GM12864 (cell line): Measurements from ENCODE around the gene CSDE1.

ENCODE experiments used
- DNase-seq: peaks from one replicate; pipeline ENCODE4 v3.0.0-alpha.2; 2011; ENCODE audit warnings: low read depth
- H3K4me3 ChIP-seq: 2 replicates; pipeline ENCODE4 v1.5.1; 2011; ENCODE audit warnings: mild to moderate bottlenecking, low read depth, low read length, control low read depth
- TF ChIP-seq, protein P1 (sequence below): IDR thresholded peaks from 2 replicates; pipeline ENCODE4 v1.5.1; 2011; ENCODE audit warnings: low read depth, mild to moderate bottlenecking, moderate library complexity, low read length, control low read depth, inconsistent platforms; ENCODE audit errors: missing control alignments

Gene CSDE1

DNA sequence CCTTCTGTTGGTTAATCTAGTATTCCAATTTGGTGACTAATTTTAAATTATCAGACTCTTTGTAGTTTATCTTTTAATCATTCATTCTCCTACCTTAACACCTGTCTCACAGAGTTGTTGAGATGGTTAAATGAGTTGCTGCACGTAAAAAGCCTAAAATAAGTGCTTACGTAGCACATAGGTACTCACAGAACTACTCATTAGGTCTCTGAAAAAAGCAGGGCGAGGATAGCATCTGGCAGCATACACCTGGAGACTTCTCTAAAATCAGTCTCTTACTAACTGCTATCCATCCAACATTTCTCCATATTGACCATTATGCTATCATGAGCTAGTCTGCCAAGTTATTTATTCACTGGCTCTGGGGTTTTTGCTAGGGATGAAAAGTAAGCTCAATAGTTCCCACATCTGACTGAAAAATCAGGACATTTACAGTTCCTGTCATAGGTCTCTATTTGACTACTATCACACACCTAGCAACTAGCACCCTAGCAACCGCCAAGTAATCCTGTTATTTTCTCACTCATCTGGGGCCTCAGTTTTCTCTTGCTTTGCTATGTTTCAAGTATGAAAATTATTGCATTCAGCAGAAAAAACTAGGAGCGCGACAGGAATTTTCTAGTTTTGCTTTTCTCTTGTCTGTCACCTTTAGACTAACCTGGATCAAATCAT, 11.2 kb downstream of the CSDE1 start:
- DNase-seq: no peak
- no peak overlapping the region for H3K4me3 ChIP-seq
- TF ChIP-seq, protein P1, sequence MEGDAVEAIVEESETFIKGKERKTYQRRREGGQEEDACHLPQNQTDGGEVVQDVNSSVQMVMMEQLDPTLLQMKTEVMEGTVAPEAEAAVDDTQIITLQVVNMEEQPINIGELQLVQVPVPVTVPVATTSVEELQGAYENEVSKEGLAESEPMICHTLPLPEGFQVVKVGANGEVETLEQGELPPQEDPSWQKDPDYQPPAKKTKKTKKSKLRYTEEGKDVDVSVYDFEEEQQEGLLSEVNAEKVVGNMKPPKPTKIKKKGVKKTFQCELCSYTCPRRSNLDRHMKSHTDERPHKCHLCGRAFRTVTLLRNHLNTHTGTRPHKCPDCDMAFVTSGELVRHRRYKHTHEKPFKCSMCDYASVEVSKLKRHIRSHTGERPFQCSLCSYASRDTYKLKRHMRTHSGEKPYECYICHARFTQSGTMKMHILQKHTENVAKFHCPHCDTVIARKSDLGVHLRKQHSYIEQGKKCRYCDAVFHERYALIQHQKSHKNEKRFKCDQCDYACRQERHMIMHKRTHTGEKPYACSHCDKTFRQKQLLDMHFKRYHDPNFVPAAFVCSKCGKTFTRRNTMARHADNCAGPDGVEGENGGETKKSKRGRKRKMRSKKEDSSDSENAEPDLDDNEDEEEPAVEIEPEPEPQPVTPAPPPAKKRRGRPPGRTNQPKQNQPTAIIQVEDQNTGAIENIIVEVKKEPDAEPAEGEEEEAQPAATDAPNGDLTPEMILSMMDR: no peak

DNA sequence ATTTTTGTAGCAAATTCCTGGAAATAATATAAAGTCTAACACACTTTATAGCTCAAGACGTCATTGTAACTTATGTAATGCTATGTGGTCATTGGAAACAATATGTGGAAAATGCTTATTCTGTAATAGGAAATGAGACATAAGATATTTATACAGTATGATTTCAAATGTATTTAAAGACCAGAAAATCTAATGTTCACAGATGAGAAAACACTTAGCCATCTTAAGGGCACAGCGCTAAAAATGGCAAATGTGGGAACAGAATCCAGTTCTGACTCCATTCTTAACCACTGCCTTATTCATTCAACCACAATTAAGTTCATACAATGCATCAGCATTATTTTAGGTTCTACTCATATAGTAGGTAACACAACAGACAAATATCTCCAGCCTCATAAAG, 12.5 kb downstream of the CSDE1 start:
- TF ChIP-seq, protein P1: no peak
- DNase-seq: no peak
- H3K4me3 ChIP-seq: no peak overlapping the region

DNA sequence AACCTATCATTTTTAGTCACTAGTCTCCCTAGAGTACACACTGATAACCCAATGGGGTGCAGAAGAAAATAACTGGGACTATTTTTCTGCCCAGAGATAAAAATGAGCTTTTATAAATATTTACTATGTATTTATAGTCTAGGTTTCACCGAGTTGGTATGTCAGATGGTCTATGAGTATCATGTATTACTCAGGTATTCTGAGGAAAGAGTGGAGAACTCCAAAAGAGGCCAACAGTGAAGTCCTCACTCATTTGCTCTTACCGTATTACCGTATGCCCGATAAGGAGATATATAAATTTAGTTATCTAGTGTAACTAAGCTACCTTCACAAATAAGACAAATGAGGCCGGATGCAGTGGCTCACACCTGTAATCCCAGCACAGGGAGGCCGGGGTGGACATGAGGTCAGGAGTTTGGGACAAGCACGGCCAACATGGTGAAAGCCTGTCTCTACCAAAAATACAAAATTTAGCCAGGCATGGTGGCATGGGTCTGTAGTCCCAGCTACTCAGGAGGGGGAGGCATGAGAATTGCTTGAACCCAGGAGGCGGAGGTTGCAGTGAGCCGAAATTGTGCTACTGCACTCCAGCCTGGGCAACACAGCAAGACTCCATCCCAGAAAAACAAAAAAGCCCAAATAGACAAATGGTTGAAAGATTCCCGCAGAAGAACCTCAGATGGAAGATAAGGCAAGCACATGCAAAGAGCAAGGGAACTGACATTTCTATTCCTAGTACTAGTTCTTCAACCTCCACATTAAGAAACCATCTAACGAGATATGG, 15.6 kb downstream of the CSDE1 start:
- TF ChIP-seq, protein P1: no peak
- no peak for DNase-seq

DNA sequence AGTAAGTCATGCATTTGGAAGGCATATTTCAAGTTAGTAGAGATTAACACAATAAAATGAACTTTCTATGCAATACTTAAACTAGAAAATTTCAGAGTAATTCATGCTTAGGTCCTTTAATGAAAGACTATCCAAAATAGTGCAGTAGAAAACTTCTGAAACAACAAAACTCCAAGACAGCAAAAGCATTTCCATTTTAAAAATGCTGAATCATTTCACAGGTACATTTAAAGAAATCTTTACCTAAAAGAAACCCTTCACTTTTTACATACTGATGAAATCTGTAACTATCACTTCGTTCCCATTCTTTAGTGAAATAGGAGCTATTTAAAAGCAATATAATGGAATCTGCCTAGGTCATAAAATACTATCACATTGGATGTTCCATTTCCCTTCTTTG, 17.5 kb downstream of the CSDE1 start:
- TF ChIP-seq, protein P1: no peak
- no peak overlapping the region for H3K4me3 ChIP-seq
- no peak for DNase-seq

More for the DNA sequence above, 15.6 kb downstream of the CSDE1 start:
- H3K4me3 ChIP-seq: no peak overlapping the region

DNA sequence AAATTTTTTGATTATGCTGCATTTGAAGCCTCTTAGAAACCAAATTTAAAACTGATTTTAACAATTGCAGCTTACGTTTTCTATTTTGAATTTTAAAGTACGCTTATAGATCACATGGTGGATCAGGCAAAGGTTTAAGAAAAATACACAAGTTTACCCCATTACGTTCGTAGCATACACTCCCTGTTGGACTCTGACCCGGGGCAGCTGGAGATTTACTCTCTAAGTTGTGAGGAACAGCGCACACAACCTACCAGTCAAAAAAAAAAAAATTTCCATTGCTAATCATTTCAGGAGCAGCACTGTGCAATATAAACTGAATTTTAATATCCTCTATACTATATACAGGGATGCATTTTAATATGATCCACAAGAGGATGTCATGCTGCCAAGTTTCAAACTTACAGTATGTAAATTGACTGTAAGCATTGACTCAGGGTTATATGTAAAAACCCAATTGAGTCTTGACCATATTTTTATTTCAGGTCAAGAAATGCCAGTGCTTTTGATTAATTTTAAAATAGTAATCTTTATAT, 20.4 kb downstream of the CSDE1 start:
- H3K4me3 ChIP-seq: no peak overlapping the region
- no peak for DNase-seq
- TF ChIP-seq, protein P1: no peak

DNA sequence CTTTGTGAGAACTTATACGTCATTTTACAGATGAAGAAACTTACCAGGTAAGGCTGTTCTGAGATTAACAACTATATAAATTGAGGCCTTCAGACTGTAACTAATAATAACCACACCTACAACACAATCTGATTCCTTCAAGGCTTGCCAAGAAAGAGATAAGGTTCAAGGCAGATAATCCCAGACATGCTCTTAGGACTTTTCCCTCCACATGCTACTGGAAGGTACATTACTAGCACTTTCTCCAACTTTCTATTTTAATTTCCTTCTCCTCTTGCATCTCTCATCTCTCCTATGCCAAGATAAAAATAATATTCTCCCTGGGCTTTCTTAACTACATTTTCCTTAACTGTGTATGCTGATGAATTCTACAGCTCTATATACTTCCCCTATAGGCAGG, 22.3 kb downstream of the CSDE1 start:
- H3K4me3 ChIP-seq: no peak overlapping the region
- no peak for DNase-seq
- TF ChIP-seq, protein P1: no peak
